ENCODE data around the gene OR9A4. TPM values are rescaled to one million over a fixed set of nuclear protein-coding genes. Genes with fewer than 3 reads are reported as not detected.

The OR9A4 gene
- total RNA-seq, 1 donor from 2014 or later: 0.07 TPM

DNA sequence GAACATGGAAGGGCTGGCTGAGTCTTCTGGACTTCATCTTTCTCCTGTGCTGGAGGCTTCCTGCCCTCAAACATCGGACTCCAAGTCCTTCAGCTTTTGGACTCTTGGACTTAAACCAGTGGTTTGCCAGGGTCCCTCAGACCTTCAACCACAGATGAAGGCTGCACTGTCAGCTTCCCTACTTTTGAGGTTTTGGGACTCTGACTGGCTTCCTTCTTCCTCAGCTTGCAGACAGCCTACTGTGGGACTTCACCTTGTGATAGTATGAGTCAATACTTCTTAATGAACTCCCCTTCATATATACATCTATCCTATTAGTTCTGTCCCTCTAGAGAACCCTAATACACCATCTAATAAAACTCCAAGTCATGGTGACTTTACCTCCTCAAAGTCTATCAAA, 34.6 kb downstream of the OR9A4 start:
- H3K79me2 ChIP-seq (ENCODE audit: low read depth): no peaks in the 10 kb centered on the region
- H3K4me3 ChIP-seq: no peak overlapping the region
- TF ChIP-seq, protein P1, sequence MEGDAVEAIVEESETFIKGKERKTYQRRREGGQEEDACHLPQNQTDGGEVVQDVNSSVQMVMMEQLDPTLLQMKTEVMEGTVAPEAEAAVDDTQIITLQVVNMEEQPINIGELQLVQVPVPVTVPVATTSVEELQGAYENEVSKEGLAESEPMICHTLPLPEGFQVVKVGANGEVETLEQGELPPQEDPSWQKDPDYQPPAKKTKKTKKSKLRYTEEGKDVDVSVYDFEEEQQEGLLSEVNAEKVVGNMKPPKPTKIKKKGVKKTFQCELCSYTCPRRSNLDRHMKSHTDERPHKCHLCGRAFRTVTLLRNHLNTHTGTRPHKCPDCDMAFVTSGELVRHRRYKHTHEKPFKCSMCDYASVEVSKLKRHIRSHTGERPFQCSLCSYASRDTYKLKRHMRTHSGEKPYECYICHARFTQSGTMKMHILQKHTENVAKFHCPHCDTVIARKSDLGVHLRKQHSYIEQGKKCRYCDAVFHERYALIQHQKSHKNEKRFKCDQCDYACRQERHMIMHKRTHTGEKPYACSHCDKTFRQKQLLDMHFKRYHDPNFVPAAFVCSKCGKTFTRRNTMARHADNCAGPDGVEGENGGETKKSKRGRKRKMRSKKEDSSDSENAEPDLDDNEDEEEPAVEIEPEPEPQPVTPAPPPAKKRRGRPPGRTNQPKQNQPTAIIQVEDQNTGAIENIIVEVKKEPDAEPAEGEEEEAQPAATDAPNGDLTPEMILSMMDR (IDR thresholded peaks at IDR 0.05): no peak
- TF ChIP-seq EZH2phosphoT487 (IDR thresholded peaks at IDR 0.05) (no peak), EZH2 (IDR thresholded peaks at IDR 0.05) (no peak)
- no peak overlapping the region for H3K4me2 ChIP-seq
- H3K27ac Mint-ChIP-seq: no peak overlapping the region
- H3K9me3 ChIP-seq (ENCODE audit: low read depth): no peaks in the 10 kb centered on the region
- no peak overlapping the region for H3K27ac ChIP-seq
- no peak for DNase-seq (ENCODE audit: low spot score)
- H3K4me1 ChIP-seq: no peaks in the 10 kb centered on the region
- no peaks in the 10 kb centered on the region for H3K27me3 ChIP-seq
- H3K36me3 ChIP-seq: no peaks in the 10 kb centered on the region
- H3K9me3 Mint-ChIP-seq: no peaks in the 10 kb centered on the region
- peaks cover 4% of the 10 kb centered on the region for H3K27me3 Mint-ChIP-seq (ENCODE audit: insufficient read depth, low read depth)
- H2AFZ ChIP-seq (replicated peaks): no peak overlapping the region
- no peaks in the 10 kb centered on the region for H3K4me1 Mint-ChIP-seq
- no peaks in the 10 kb centered on the region for H4K20me1 ChIP-seq (ENCODE audit: low read depth)
- H3K9ac ChIP-seq: no peak overlapping the region
- no peaks in the 10 kb centered on the region for H3K36me3 Mint-ChIP-seq
- no peak overlapping the region for H3K4me3 Mint-ChIP-seq
- no peaks in the 10 kb centered on the region for H3F3A ChIP-seq (ENCODE audit: low read depth)

DNA sequence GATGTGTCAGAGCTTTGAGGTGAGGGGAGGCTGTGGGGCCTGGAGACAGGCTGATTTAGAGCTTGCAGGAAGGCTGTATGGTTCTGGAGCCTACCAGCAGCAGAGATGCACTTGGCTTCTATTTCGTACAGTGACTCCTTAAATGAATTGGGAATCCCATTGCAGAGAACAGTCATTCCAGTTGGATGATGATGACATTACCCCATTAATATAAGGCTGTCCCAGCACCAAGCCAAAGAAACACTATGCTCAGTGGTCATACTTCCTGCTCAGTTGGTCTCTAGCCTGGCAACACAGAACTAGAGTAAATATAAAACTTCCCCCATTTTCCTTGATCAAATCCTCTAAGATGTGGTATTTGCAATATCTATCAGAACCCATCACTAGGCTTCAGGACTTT, 36.3 kb downstream of the OR9A4 start:
- Histone ChIP-seq H3K4me2 (no peak overlapping the region), H3K4me3 (no peak overlapping the region), H2AFZ (replicated peaks) (no peak overlapping the region), H3K4me1 (no peaks in the 10 kb centered on the region), H3K27ac (no peak overlapping the region), H4K20me1 (ENCODE audit: low read depth) (no peaks in the 10 kb centered on the region), H3K9ac (no peak overlapping the region), H3K79me2 (ENCODE audit: low read depth) (no peaks in the 10 kb centered on the region), H3K27me3 (no peaks in the 10 kb centered on the region), H3K36me3 (no peaks in the 10 kb centered on the region), H3K9me3 (ENCODE audit: low read depth) (no peaks in the 10 kb centered on the region), H3F3A (ENCODE audit: low read depth) (no peaks in the 10 kb centered on the region)
- TF ChIP-seq EZH2 (IDR thresholded peaks at IDR 0.05) (no peak), EZH2phosphoT487 (IDR thresholded peaks at IDR 0.05) (no peak)
- TF ChIP-seq, protein P1 (IDR thresholded peaks at IDR 0.05): no peak
- Mint-ChIP-seq H3K27ac (no peak overlapping the region), H3K27me3 (ENCODE audit: insufficient read depth, low read depth) (peaks cover 2% of the 10 kb centered on the region), H3K36me3 (no peaks in the 10 kb centered on the region), H3K9me3 (no peaks in the 10 kb centered on the region), H3K4me3 (no peak overlapping the region), H3K4me1 (no peaks in the 10 kb centered on the region)
- DNase-seq (ENCODE audit: low spot score): no peak

GRCh38 chr7:141954334-141954733, 38.1 kb downstream of the OR9A4 start:
- H3K36me3 ChIP-seq: no peaks in the 10 kb centered on the region
- no peaks in the 10 kb centered on the region for H3K27me3 ChIP-seq
- H3K9me3 ChIP-seq (ENCODE audit: low read depth): no peaks in the 10 kb centered on the region
- H3K27ac ChIP-seq: no peak overlapping the region
- H2AFZ ChIP-seq (replicated peaks): no peak overlapping the region
- no peaks in the 10 kb centered on the region for H4K20me1 ChIP-seq (ENCODE audit: low read depth)
- H3F3A ChIP-seq (ENCODE audit: low read depth): no peaks in the 10 kb centered on the region
- no peak overlapping the region for H3K27ac Mint-ChIP-seq
- H3K9ac ChIP-seq: no peak overlapping the region
- no peak overlapping the region for H3K4me3 ChIP-seq
- H3K27me3 Mint-ChIP-seq (ENCODE audit: insufficient read depth, low read depth): peaks cover 2% of the 10 kb centered on the region
- H3K4me1 Mint-ChIP-seq: no peaks in the 10 kb centered on the region
- TF ChIP-seq, protein P1 (IDR thresholded peaks at IDR 0.05): no peak
- TF ChIP-seq EZH2phosphoT487 (IDR thresholded peaks at IDR 0.05) (no peak), EZH2 (IDR thresholded peaks at IDR 0.05) (no peak)
- no peaks in the 10 kb centered on the region for H3K4me1 ChIP-seq
- no peaks in the 10 kb centered on the region for H3K36me3 Mint-ChIP-seq
- no peak overlapping the region for H3K4me2 ChIP-seq
- no peak overlapping the region for H3K4me3 Mint-ChIP-seq
- H3K9me3 Mint-ChIP-seq: no peaks in the 10 kb centered on the region
- no peaks in the 10 kb centered on the region for H3K79me2 ChIP-seq (ENCODE audit: low read depth)
- DNase-seq (ENCODE audit: low spot score): no peak
